HepG2 (cell line): ENCODE results near the gene ESR1. TPM values are rescaled to one million over a fixed set of nuclear protein-coding genes. Genes with fewer than 3 reads are reported as not detected.

Source experiments
- ATAC-seq: fragments of 200-7000 bp; cut with Tn5 transposase; 3 replicates; pipeline ENCODE4 v1.9.1; 2020; ENCODE audit warnings: mild to moderate bottlenecking, moderate library complexity
- BruUV-seq: library from RNA; stranded (reverse); fragments of 400-500 nt; replicated peaks from 2 replicates; lab custom pipeline; 2021; lab: Mats Ljungman, UMichigan
- CTCF ChIA-PET: fragments of 300-600 bp; formaldehyde crosslinking; extraction: SDS; loops from one replicate; lab custom pipeline; 2021; ENCODE audit warnings: low total read pairs, inconsistent platforms, low intra/inter-chr PET ratio; lab: Yijun Ruan, JAX
- POLR2A ChIA-PET: fragments of 350-600 bp; sonication (Branson Sonifier 250); formaldehyde crosslinking; loops from one replicate; lab custom pipeline; 2020; ENCODE audit warnings: antibody characterized with exemption, inconsistent platforms; lab: Yijun Ruan, JAX
- DNase-seq: peaks from one replicate; pipeline ENCODE4 v3.0.0-alpha.2; 2015; ENCODE audit warnings: low spot score
- FAIRE-seq: peaks from 3 replicates; lab custom pipeline; 2011; peaks lifted over from hg19 to GRCh38; lab: Jason Lieb, UNC
- H2AFZ ChIP-seq: one replicate; pipeline ENCODE4 v1.6.1; 2011; ENCODE audit warnings: low read length, inconsistent platforms
- H3K27ac ChIP-seq: fragments of 300-600 bp; 3 replicates; pipeline ENCODE4 v1.8.0; 2011; ENCODE audit warnings: mixed run types, mild to moderate bottlenecking, mixed read lengths, low read length, inconsistent platforms; ENCODE audit not compliant: insufficient read depth; ENCODE audit errors: extremely low read length
- H3K27me3 ChIP-seq, 2 experiments: fragments of 200-600 bp in 1 of 2; 2 replicates in 1 of 2; 3 replicates in 1 of 2; pipeline versions ENCODE4 v1.6.0 to v1.8.0; 2011; ENCODE audit warnings: low read length in 2 of 2, mild to moderate bottlenecking in 2 of 2, moderate library complexity in 2 of 2, inconsistent platforms in 1 of 2; ENCODE audit not compliant: insufficient read depth in 2 of 2, control insufficient read depth in 1 of 2
- H3K36me3 ChIP-seq, 2 experiments: fragments of 200-600 bp in 1 of 2; replicated peaks in 1 of 2; 2 replicates in 1 of 2; 3 replicates in 1 of 2; pipeline versions ENCODE4 v1.5.1 to v1.8.0; 2011; ENCODE audit warnings: low read length in 2 of 2, inconsistent platforms in 1 of 2; ENCODE audit not compliant: insufficient read depth in 2 of 2, control insufficient read depth in 1 of 2
- H3K4me1 ChIP-seq: 2 replicates; pipeline ENCODE4 v1.5.1; 2012; ENCODE audit warnings: low read length, inconsistent platforms; ENCODE audit not compliant: insufficient read depth
- H3K4me2 ChIP-seq: 2 replicates; pipeline ENCODE4 v1.6.0; 2011; ENCODE audit warnings: low read depth, low read length, inconsistent platforms
- H3K4me3 ChIP-seq, 3 experiments: fragments of 200-600 bp in 1 of 3; sonication (generic), shearing (Covaris generic) in 1 of 3; replicated peaks in 1 of 3; 2 replicates each; pipeline ENCODE4 v1.5.1; 2011 to 2016; ENCODE audit warnings: low read length in 3 of 3, inconsistent platforms in 2 of 3, low read depth in 2 of 3, mild to moderate bottlenecking in 2 of 3, control low read depth in 1 of 3, mixed read lengths in 1 of 3; ENCODE audit not compliant: insufficient read depth in 1 of 3
- H3K79me2 ChIP-seq: one replicate; pipeline ENCODE4 v1.6.1; 2011; ENCODE audit warnings: low read length, inconsistent platforms; ENCODE audit not compliant: insufficient read depth
- H3K9ac ChIP-seq: 2 replicates; pipeline ENCODE4 v1.6.0; 2011; ENCODE audit warnings: mild to moderate bottlenecking, low read depth, low read length, inconsistent platforms; ENCODE audit not compliant: insufficient read depth
- H3K9me3 ChIP-seq: 2 replicates; pipeline ENCODE4 v1.5.1; 2012; ENCODE audit warnings: mild to moderate bottlenecking, low read length
- H4K20me1 ChIP-seq: 2 replicates; pipeline ENCODE4 v1.6.0; 2011; ENCODE audit warnings: inconsistent platforms, mild to moderate bottlenecking, low read length, moderate library complexity; ENCODE audit not compliant: insufficient read depth
- FOXK2 ChIP-seq: fragments of 450-650 bp; IDR thresholded peaks from 2 replicates; pipeline ENCODE4 v1.6.1; 2016
- MAFF ChIP-seq: IDR thresholded peaks from 2 replicates; pipeline ENCODE4 v1.6.1; 2011; ENCODE audit warnings: low read depth, low read length, improper control_type of control experiment
- MAFK ChIP-seq, 2 experiments: IDR thresholded peaks in 1 of 2; conservative IDR thresholded peaks in 1 of 2; 2 replicates each; pipeline ENCODE4 v1.6.1; 2011; ENCODE audit warnings: improper control_type of control experiment in 2 of 2, low read length in 2 of 2
- PITX1 ChIP-seq: sonication (generic); formaldehyde crosslinking; IDR thresholded peaks from 2 replicates; pipeline ENCODE4 v1.5.1; 2020; ENCODE audit warnings: mild to moderate bottlenecking, missing genetic modification reagents
- ZSCAN31 ChIP-seq: sonication (generic); formaldehyde crosslinking; IDR thresholded peaks from 2 replicates; pipeline ENCODE4 v1.5.0; 2020; ENCODE audit warnings: low read depth, mild to moderate bottlenecking, missing genetic modification reagents
- WGBS: methylation state at CpG from one replicate; pipeline ENCODE4 v1.1.6; 2017; ENCODE audit warnings: low lambda C conversion rate; 5-methylcytosine and 5-hydroxymethylcytosine counted together
- in situ Hi-C: cut with HindIII; loops from 2 replicates; pipeline ENCODE4 v1.10.0; 2017; ENCODE audit warnings: low pct_unique_long_range_greater_than_20kb; ENCODE audit not compliant: extremely low pct_ligation_motif_present
- intact Hi-C: fragments of 100-400 bp; cut with micrococcal nuclease; formaldehyde crosslinking; loops from one replicate; pipeline ENCODE4 v1.10.0; 2022; ENCODE audit not compliant: unreplicated experiment
- polyA plus RNA-seq, 8 experiments: library from polyadenylated mRNA; depleted of rRNA in 3 of 8; stranded (reverse) in 7 of 8; unstranded in 1 of 8; fragments of >200 nt; fragmentation: Illumina TruSeq in 4 of 8; extraction: Trizol in 4 of 8; gene quantifications; 2 replicates each; pipeline versions ENCODE4 v1.2.1 to v1.2.3, GENCODE V29; 2011 to 2016; ENCODE audit warnings: low read depth in 4 of 8, missing spikeins in 1 of 8, mixed read lengths in 1 of 8; ENCODE audit not compliant: insufficient read depth in 1 of 8
- total RNA-seq, 5 experiments: library from RNA; depleted of rRNA; stranded (reverse); fragments of >200 nt; fragmentation: Illumina TruSeq; extraction: Trizol; gene quantifications; 2 replicates each; pipeline ENCODE4 v1.2.3, GENCODE V29; 2016; ENCODE audit warnings: low read depth in 1 of 5
- TF ChIP-seq, protein P1 (sequence below): IDR thresholded peaks from 2 replicates; pipeline ENCODE4 v1.6.1; 2018; ENCODE audit warnings: missing genetic modification reagents
- TF ChIP-seq, protein P2 (sequence below): sonication (generic); formaldehyde crosslinking; IDR thresholded peaks from 2 replicates; pipeline ENCODE4 v1.4.0; 2020; ENCODE audit warnings: mild to moderate bottlenecking, missing genetic modification reagents

ESR1 gene
- total and polyA plus RNA-seq, 2 of the 13 experiments (the other 11 are each of a cell fraction or from before 2014, with no cell fraction given), result not detected

DNA sequence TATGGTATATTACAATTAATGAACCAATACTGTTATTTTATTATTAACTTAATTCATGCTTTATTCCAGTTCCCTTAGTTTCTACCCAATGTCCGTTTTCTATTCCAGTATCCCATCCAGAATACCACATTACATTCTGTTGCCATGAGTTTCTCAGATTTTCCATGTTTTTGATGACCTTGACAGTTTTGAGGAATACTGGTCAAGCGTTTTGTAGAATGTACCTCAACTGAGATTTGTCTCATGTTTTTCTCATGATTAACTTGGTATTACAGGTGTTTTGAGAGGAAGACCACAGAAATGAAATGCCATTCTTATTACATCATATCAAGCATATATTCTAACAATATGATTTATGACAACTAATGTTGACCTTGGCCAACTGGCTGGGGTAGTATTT lies 23.8 kb upstream of the ESR1 start:
- H3K79me2 ChIP-seq, result no peaks in the 10 kb centered on the region
- H3K9me3 ChIP-seq, result no peaks in the 10 kb centered on the region
- H3K9ac ChIP-seq, result no peak overlapping the region
- H3K4me3 ChIP-seq, result no peak overlapping the region
- CTCF ChIA-PET, result no interaction called here
- DNase-seq, result no peak
- intact Hi-C loops, result no loop called here
- no peaks in the 10 kb centered on the region for H3K36me3 ChIP-seq
- POLR2A ChIA-PET, result no interaction called here
- no TSS peak for BruUV-seq
- 30% methylated on average over 2 of the region's 2 CpGs for WGBS
- in situ Hi-C loops, result no loop called here
- no peaks in the 10 kb centered on the region for H3K27me3 ChIP-seq
- TF ChIP-seq ZSCAN31 (CRISPR knock-in tag) (no peak), FOXK2 (no peak), MAFF (peak; percentile 85), PITX1 (CRISPR knock-in tag) (no peak), MAFK (conservative IDR thresholded peaks at IDR 0.05 in 1 of 2, IDR thresholded peaks at IDR 0.05 in 1 of 2; ENCODE audit: low read length in 2 of 2) (peak; percentile 87 to 90)
- TF ChIP-seq, protein P1, sequence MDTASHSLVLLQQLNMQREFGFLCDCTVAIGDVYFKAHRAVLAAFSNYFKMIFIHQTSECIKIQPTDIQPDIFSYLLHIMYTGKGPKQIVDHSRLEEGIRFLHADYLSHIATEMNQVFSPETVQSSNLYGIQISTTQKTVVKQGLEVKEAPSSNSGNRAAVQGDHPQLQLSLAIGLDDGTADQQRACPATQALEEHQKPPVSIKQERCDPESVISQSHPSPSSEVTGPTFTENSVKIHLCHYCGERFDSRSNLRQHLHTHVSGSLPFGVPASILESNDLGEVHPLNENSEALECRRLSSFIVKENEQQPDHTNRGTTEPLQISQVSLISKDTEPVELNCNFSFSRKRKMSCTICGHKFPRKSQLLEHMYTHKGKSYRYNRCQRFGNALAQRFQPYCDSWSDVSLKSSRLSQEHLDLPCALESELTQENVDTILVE (CRISPR knock-in tag), result no peak
- TF ChIP-seq, protein P2, sequence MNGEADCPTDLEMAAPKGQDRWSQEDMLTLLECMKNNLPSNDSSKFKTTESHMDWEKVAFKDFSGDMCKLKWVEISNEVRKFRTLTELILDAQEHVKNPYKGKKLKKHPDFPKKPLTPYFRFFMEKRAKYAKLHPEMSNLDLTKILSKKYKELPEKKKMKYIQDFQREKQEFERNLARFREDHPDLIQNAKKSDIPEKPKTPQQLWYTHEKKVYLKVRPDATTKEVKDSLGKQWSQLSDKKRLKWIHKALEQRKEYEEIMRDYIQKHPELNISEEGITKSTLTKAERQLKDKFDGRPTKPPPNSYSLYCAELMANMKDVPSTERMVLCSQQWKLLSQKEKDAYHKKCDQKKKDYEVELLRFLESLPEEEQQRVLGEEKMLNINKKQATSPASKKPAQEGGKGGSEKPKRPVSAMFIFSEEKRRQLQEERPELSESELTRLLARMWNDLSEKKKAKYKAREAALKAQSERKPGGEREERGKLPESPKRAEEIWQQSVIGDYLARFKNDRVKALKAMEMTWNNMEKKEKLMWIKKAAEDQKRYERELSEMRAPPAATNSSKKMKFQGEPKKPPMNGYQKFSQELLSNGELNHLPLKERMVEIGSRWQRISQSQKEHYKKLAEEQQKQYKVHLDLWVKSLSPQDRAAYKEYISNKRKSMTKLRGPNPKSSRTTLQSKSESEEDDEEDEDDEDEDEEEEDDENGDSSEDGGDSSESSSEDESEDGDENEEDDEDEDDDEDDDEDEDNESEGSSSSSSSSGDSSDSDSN (CRISPR knock-in tag), result no peak
- no peak overlapping the region for H2AFZ ChIP-seq
- H3K4me1 ChIP-seq, result no peaks in the 10 kb centered on the region
- H4K20me1 ChIP-seq, result no peaks in the 10 kb centered on the region
- no peak for ATAC-seq
- H3K27ac ChIP-seq, result no peak overlapping the region
- FAIRE-seq, result no peak
- H3K4me2 ChIP-seq, result no peak overlapping the region
